Endothelial cell of umbilical vein (primary cell): ENCODE data around the gene TMEM151B. TPM values are rescaled to one million over a fixed set of nuclear protein-coding genes. Genes with fewer than 3 reads are reported as not detected.

Experiments used
- BruUV-seq: library from RNA; stranded (reverse); fragments of 400-500 nt; replicated peaks from 2 replicates; lab custom pipeline; 2021; lab: Mats Ljungman, UMichigan
- CTCF ChIA-PET: fragments of 300-600, 350-600 bp; sonication (Branson Sonifier 250); formaldehyde crosslinking; loops from one replicate; lab custom pipeline; 2021; ENCODE audit warnings: antibody characterized with exemption, inconsistent platforms; lab: Charles Lee
- POLR2A ChIA-PET: fragments of 300-600, 350-600 bp; sonication (Branson Sonifier 250); formaldehyde crosslinking; loops from one replicate; lab custom pipeline; 2021; ENCODE audit warnings: antibody characterized with exemption, inconsistent platforms; lab: Charles Lee
- DNase-seq: peaks from one replicate; pipeline ENCODE4 v3.0.0-alpha.2; 2011; ENCODE audit warnings: low read depth, low spot score
- FAIRE-seq: peaks from 2 replicates; lab custom pipeline; 2011; peaks lifted over from hg19 to GRCh38; lab: Jason Lieb, UNC
- H2AFZ ChIP-seq: 2 replicates; pipeline ENCODE4 v1.6.0; 2012; ENCODE audit warnings: low read depth, low read length, control low read depth, inconsistent platforms
- H3K27ac ChIP-seq: 2 replicates; pipeline ENCODE4 v1.5.1; 2011; ENCODE audit warnings: low read depth, mild to moderate bottlenecking, control low read depth, low read length, moderate library complexity; ENCODE audit not compliant: insufficient read depth
- H3K27me3 ChIP-seq, 2 experiments: 2 replicates each; pipeline versions ENCODE4 v1.6.0 to v1.6.1; 2011; ENCODE audit warnings: low read length in 2 of 2, mixed read lengths in 1 of 2; ENCODE audit not compliant: control insufficient read depth in 2 of 2, insufficient read depth in 2 of 2
- H3K36me3 ChIP-seq, 2 experiments: 2 replicates in 1 of 2; 3 replicates in 1 of 2; pipeline ENCODE4 v1.5.1; 2011; ENCODE audit warnings: low read length in 2 of 2, mild to moderate bottlenecking in 1 of 2, moderate library complexity in 1 of 2; ENCODE audit not compliant: control insufficient read depth in 2 of 2, insufficient read depth in 2 of 2; ENCODE audit errors: extremely low read depth in 1 of 2
- H3K4me1 ChIP-seq: 3 replicates; pipeline ENCODE4 v1.5.1; 2011; ENCODE audit warnings: mild to moderate bottlenecking, low read length; ENCODE audit not compliant: control insufficient read depth, insufficient read depth; ENCODE audit errors: extremely low read depth
- H3K4me2 ChIP-seq: 2 replicates; pipeline ENCODE4 v1.6.1; 2011; ENCODE audit warnings: low read length, control low read depth, mixed read lengths; ENCODE audit not compliant: insufficient read depth
- H3K4me3 ChIP-seq, 3 experiments: fragments of 200-600 bp in 1 of 3; sonication (generic), shearing (Covaris generic) in 1 of 3; replicated peaks in 1 of 3; 2 replicates each; pipeline ENCODE4 v1.5.1; 2011 to 2016; ENCODE audit warnings: control low read depth in 3 of 3, low read length in 3 of 3, mild to moderate bottlenecking in 2 of 3, inconsistent platforms in 1 of 3, low read depth in 1 of 3, moderate library complexity in 1 of 3; ENCODE audit not compliant: insufficient read depth in 1 of 3
- H3K79me2 ChIP-seq: 2 replicates; pipeline ENCODE4 v1.6.0; 2012; ENCODE audit warnings: low read length, inconsistent platforms; ENCODE audit not compliant: control insufficient read depth, insufficient read depth
- H3K9ac ChIP-seq: replicated peaks from 2 replicates; pipeline ENCODE3; 2011; ENCODE audit warnings: low read length, control low read depth; ENCODE audit not compliant: insufficient read depth; ENCODE audit errors: extremely low read depth
- H3K9me1 ChIP-seq: replicated peaks from 3 replicates; pipeline ENCODE4 v1.6.0; 2011; ENCODE audit warnings: mild to moderate bottlenecking, low read length; ENCODE audit not compliant: control insufficient read depth, insufficient read depth; ENCODE audit errors: extremely low read depth
- H3K9me3 ChIP-seq: replicated peaks from 2 replicates; pipeline ENCODE4 v1.5.1; 2012; ENCODE audit warnings: low read length, inconsistent platforms; ENCODE audit not compliant: control insufficient read depth, insufficient read depth
- H4K20me1 ChIP-seq: replicated peaks from 2 replicates; pipeline ENCODE3; 2011; ENCODE audit warnings: mild to moderate bottlenecking, low read length; ENCODE audit not compliant: control insufficient read depth, insufficient read depth; ENCODE audit errors: extremely low read depth
- CTCF ChIP-seq, 2 donors: IDR thresholded peaks; 1 replicate in 1 of 2; 2 replicates in 1 of 2; pipeline ENCODE4 v1.5.1; 2011; ENCODE audit warnings: low read length in 2 of 2, mild to moderate bottlenecking in 2 of 2, moderate library complexity in 2 of 2, control low read depth in 1 of 2, inconsistent platforms in 1 of 2, low read depth in 1 of 2; ENCODE audit not compliant: insufficient read depth in 1 of 2; ENCODE audit errors: extremely low read depth in 1 of 2
- EZH2 ChIP-seq: IDR thresholded peaks from 2 replicates; pipeline ENCODE4 v1.6.1; 2012; ENCODE audit warnings: borderline replicate concordance, low read depth, mild to moderate bottlenecking, moderate library complexity, low read length, inconsistent platforms; ENCODE audit not compliant: severe bottlenecking
- FOS ChIP-seq: IDR thresholded peaks from 2 replicates; pipeline ENCODE4 v1.6.1; 2011; ENCODE audit warnings: mild to moderate bottlenecking, low read length, moderate library complexity, borderline replicate concordance; ENCODE audit not compliant: insufficient read depth
- GATA2 ChIP-seq: IDR thresholded peaks from 2 replicates; pipeline ENCODE4 v1.7.0; 2011; ENCODE audit warnings: low read depth, mild to moderate bottlenecking, moderate library complexity, mixed read lengths, low read length; ENCODE audit not compliant: insufficient read length, insufficient read depth
- JUN ChIP-seq: IDR thresholded peaks from 2 replicates; pipeline ENCODE4 v1.6.1; 2011; ENCODE audit warnings: borderline replicate concordance, low read depth; ENCODE audit not compliant: insufficient read length, insufficient read depth
- MAX ChIP-seq: IDR thresholded peaks from 2 replicates; pipeline ENCODE4 v1.6.1; 2011; ENCODE audit not compliant: insufficient read depth, insufficient read length
- MYC ChIP-seq: IDR thresholded peaks from one replicate; pipeline ENCODE4 v1.6.1; 2011; ENCODE audit warnings: mild to moderate bottlenecking, low read depth, low read length
- POLR2A ChIP-seq: IDR thresholded peaks from 2 replicates; pipeline ENCODE4 v1.6.1; 2012; ENCODE audit warnings: low read depth, mild to moderate bottlenecking, control low read depth, low read length
- POLR2AphosphoS5 ChIP-seq: IDR thresholded peaks from 2 replicates; pipeline ENCODE4 v1.6.1; 2012; ENCODE audit warnings: low read depth, mild to moderate bottlenecking, control low read depth, low read length, moderate library complexity; ENCODE audit not compliant: insufficient read depth
- dilution Hi-C: fragments of 300-500 bp; cut with MboI; formaldehyde crosslinking; loops from one replicate; pipeline ENCODE4 v1.15.0; 2019; ENCODE audit warnings: low sequenced_read_pairs; ENCODE audit not compliant: extremely low pct_ligation_motif_present
- intact Hi-C: fragments of 100-400 bp; cut with micrococcal nuclease; formaldehyde crosslinking; loops from one replicate; pipeline ENCODE4 v1.10.0; 2022
- polyA plus RNA-seq, 4 experiments: library from polyadenylated mRNA; depleted of rRNA in 3 of 4; stranded (reverse) in 3 of 4; unstranded in 1 of 4; fragments of >200 nt; gene quantifications; 2 replicates each; pipeline versions ENCODE4 v1.2.1 to v1.2.3, GENCODE V29; 2011 to 2012; ENCODE audit warnings: missing spikeins in 1 of 4
- total RNA-seq: library from RNA; stranded (reverse); gene quantifications from 2 replicates; pipeline ENCODE4 v1.2.3, GENCODE V29; 2021

TMEM151B gene
- total and polyA plus RNA-seq, 2 donors (not counting 3 experiments of a cell fraction or from before 2014, with no cell fraction given), result 0.03 to 0.07 TPM

GRCh38 chr6:44333942-44334341 lies 63.7 kb downstream of the TMEM151B start:
- TF ChIP-seq FOS (no peak), EZH2 (no peak), GATA2 (no peak), MYC (no peak), POLR2AphosphoS5 (no peak), MAX (no peak), CTCF (IDR thresholded peaks at IDR 0.05; ENCODE audit: extremely low read depth in 1 of 2, insufficient read depth in 1 of 2, low read depth in 1 of 2, low read length in 2 of 2) (no peak), POLR2A (no peak), JUN (no peak)
- no peaks in the 10 kb centered on the region for H3K36me3 ChIP-seq
- intact Hi-C loops, result no loop called here
- dilution Hi-C loops, result no loop called here
- no peaks in the 10 kb centered on the region for H3K79me2 ChIP-seq
- H3K4me1 ChIP-seq, result no peaks in the 10 kb centered on the region
- CTCF ChIA-PET, result no interaction called here
- DNase-seq (no peak), FAIRE-seq (no peak)
- no peaks in the 10 kb centered on the region for H4K20me1 ChIP-seq
- H2AFZ ChIP-seq, result no peak overlapping the region
- H3K27ac ChIP-seq, result no peak overlapping the region
- H3K9ac ChIP-seq, result no peak overlapping the region
- no TSS peak for BruUV-seq
- POLR2A ChIA-PET, result no interaction called here
- no peaks in the 10 kb centered on the region for H3K9me3 ChIP-seq
- H3K4me3 ChIP-seq, result no peak overlapping the region
- no peak overlapping the region for H3K4me2 ChIP-seq
- H3K9me1 ChIP-seq, result no peaks in the 10 kb centered on the region
- H3K27me3 ChIP-seq, result peaks cover 25 to 38% of the 10 kb centered on the region in 2 experiments
